IMR-90 (cell line): ENCODE data around the gene SPATA16. TPM values are rescaled to one million over a fixed set of nuclear protein-coding genes. Genes with fewer than 3 reads are reported as not detected.

ENCODE experiments used
- ATAC-seq: fragments of 200-7000 bp; cut with Tn5 transposase; 2 replicates; pipeline ENCODE4 v1.9.1; 2020; ENCODE audit warnings: low read depth, mild to moderate bottlenecking, moderate library complexity
- BruUV-seq: library from RNA; stranded (reverse); fragments of 400-500 nt; replicated peaks from 2 replicates; lab custom pipeline; 2021; lab: Mats Ljungman, UMichigan
- CTCF ChIA-PET: fragments of 300-600 bp; formaldehyde crosslinking; extraction: SDS; loops from one replicate; lab custom pipeline; 2021; ENCODE audit warnings: antibody characterized with exemption; lab: Yijun Ruan, JAX
- POLR2A ChIA-PET: fragments of 300-600 bp; sonication (Branson Sonifier 250); formaldehyde crosslinking; loops from one replicate; lab custom pipeline; 2022; ENCODE audit warnings: antibody characterized with exemption; ENCODE audit not compliant: unreplicated experiment; lab: Charles Lee
- DNase-seq: peaks from one replicate; pipeline ENCODE4 v3.0.0; 2013
- H2AFZ ChIP-seq: replicated peaks from 2 replicates; pipeline ENCODE3; 2013; ENCODE audit warnings: low read length, mild to moderate bottlenecking; ENCODE audit not compliant: poor library complexity
- H2AK5ac ChIP-seq: 2 replicates; pipeline ENCODE4 v1.6.1; 2013; ENCODE audit warnings: low read depth, low read length, inconsistent platforms
- H2AK9ac ChIP-seq: replicated peaks from 2 replicates; pipeline ENCODE3; 2013; ENCODE audit warnings: mild to moderate bottlenecking, low read depth, low read length, moderate library complexity; ENCODE audit not compliant: poor library complexity
- H2BK120ac ChIP-seq: 2 replicates; pipeline ENCODE4 v1.6.1; 2013; ENCODE audit warnings: low read depth, low read length, inconsistent platforms
- H2BK15ac ChIP-seq: 3 replicates; pipeline ENCODE4 v1.6.1; 2013; ENCODE audit warnings: low read depth, low read length, inconsistent platforms
- H2BK20ac ChIP-seq: 2 replicates; pipeline ENCODE4 v1.6.1; 2013; ENCODE audit warnings: low read depth, mild to moderate bottlenecking, inconsistent platforms, low read length, moderate library complexity
- H2BK5ac ChIP-seq: 2 replicates; pipeline ENCODE4 v1.6.1; 2013; ENCODE audit warnings: mild to moderate bottlenecking, low read depth, low read length, inconsistent platforms; ENCODE audit not compliant: poor library complexity, severe bottlenecking
- H3K14ac ChIP-seq: replicated peaks from 2 replicates; pipeline ENCODE4 v1.6.1; 2013; ENCODE audit warnings: low read depth, low read length, inconsistent platforms
- H3K18ac ChIP-seq: 2 replicates; pipeline ENCODE4 v1.6.1; 2013; ENCODE audit warnings: low read depth, low read length, control low read depth
- H3K23ac ChIP-seq: 2 replicates; pipeline ENCODE4 v1.6.1; 2013; ENCODE audit warnings: low read depth, low read length, inconsistent platforms
- H3K27ac ChIP-seq: 2 replicates; pipeline ENCODE4 v1.5.1; 2013; ENCODE audit warnings: mild to moderate bottlenecking, control low read depth, low read length; ENCODE audit not compliant: insufficient read depth
- H3K27me3 ChIP-seq: 2 replicates; pipeline ENCODE4 v1.6.1; 2013; ENCODE audit warnings: low read length; ENCODE audit not compliant: control insufficient read depth, insufficient read depth
- H3K36me3 ChIP-seq: 2 replicates; pipeline ENCODE4 v1.6.1; 2013; ENCODE audit warnings: low read length, mixed read lengths; ENCODE audit not compliant: control insufficient read depth, insufficient read depth
- H3K4ac ChIP-seq: 2 replicates; pipeline ENCODE4 v1.6.1; 2013; ENCODE audit warnings: low read depth, low read length, inconsistent platforms
- H3K4me1 ChIP-seq: 2 replicates; pipeline ENCODE4 v1.6.1; 2013; ENCODE audit warnings: low read length, mixed read lengths; ENCODE audit not compliant: control insufficient read depth, insufficient read depth
- H3K4me2 ChIP-seq: 2 replicates; pipeline ENCODE4 v1.6.1; 2013; ENCODE audit warnings: low read depth, mild to moderate bottlenecking, control low read depth, low read length, moderate library complexity
- H3K4me3 ChIP-seq: 2 replicates; pipeline ENCODE4 v1.5.1; 2013; ENCODE audit warnings: low read depth, mild to moderate bottlenecking, control low read depth, low read length, moderate library complexity; ENCODE audit not compliant: insufficient read depth
- H3K56ac ChIP-seq: 2 replicates; pipeline ENCODE4 v1.6.1; 2013; ENCODE audit warnings: low read length, inconsistent platforms; ENCODE audit not compliant: insufficient read depth; ENCODE audit errors: extremely low read depth
- H3K79me1 ChIP-seq, 2 experiments: 2 replicates each; pipeline ENCODE4 v1.6.1; 2013; ENCODE audit warnings: low read length in 2 of 2, inconsistent platforms in 1 of 2, low read depth in 1 of 2
- H3K9ac ChIP-seq: 2 replicates; pipeline ENCODE4 v1.6.1; 2013; ENCODE audit warnings: low read depth, low read length, control low read depth
- H3K9me1 ChIP-seq: 2 replicates; pipeline ENCODE4 v1.6.1; 2013; ENCODE audit warnings: low read length, inconsistent platforms; ENCODE audit not compliant: insufficient read depth
- H3K9me3 ChIP-seq: 2 replicates; pipeline ENCODE4 v1.6.1; 2013; ENCODE audit warnings: low read length; ENCODE audit not compliant: control insufficient read depth, insufficient read depth
- H4K20me1 ChIP-seq: 2 replicates; pipeline ENCODE4 v1.6.1; 2013; ENCODE audit warnings: low read length, inconsistent platforms; ENCODE audit not compliant: insufficient read depth
- H4K5ac ChIP-seq: 2 replicates; pipeline ENCODE4 v1.6.1; 2013; ENCODE audit warnings: mild to moderate bottlenecking, low read depth, low read length, control low read depth
- H4K8ac ChIP-seq, 2 experiments: 2 replicates each; pipeline ENCODE4 v1.6.1; 2013; ENCODE audit warnings: low read depth in 2 of 2, low read length in 2 of 2, control low read depth in 1 of 2, inconsistent platforms in 1 of 2
- H4K91ac ChIP-seq: 2 replicates; pipeline ENCODE4 v1.6.1; 2013; ENCODE audit warnings: low read depth, low read length, inconsistent platforms; ENCODE audit not compliant: insufficient read depth
- SMC3 ChIP-seq: fragments of 150-350 bp; IDR thresholded peaks from 2 replicates; pipeline ENCODE4 v1.6.1; 2016; ENCODE audit warnings: low read depth, mild to moderate bottlenecking, antibody characterized with exemption, low read length, moderate library complexity
- dilution Hi-C: fragments of 300-500 bp; cut with HindIII; formaldehyde crosslinking; loops from one replicate; pipeline ENCODE4 v1.14.3; 2018; ENCODE audit warnings: low sequenced_read_pairs; ENCODE audit not compliant: unreplicated experiment
- in situ Hi-C: fragments of 300-500 bp; cut with MboI; formaldehyde crosslinking; loops from 3 replicates; pipeline ENCODE4 v1.14.3; 2019; ENCODE audit warnings: low sequenced_read_pairs, inconsistent platforms, mixed read lengths
- intact Hi-C: fragments of 100-400 bp; cut with micrococcal nuclease; formaldehyde crosslinking; loops from 2 replicates; pipeline ENCODE4 v1.10.0; 2022
- polyA plus RNA-seq, 3 experiments: library from polyadenylated mRNA; depleted of rRNA; stranded (reverse); fragments of >200 nt; gene quantifications; 2 replicates each; pipeline ENCODE4 v1.2.3, GENCODE V29; 2012; ENCODE audit warnings: low replicate concordance in 1 of 3
- total RNA-seq: library from RNA; depleted of rRNA; stranded (reverse); fragments of >200 nt; gene quantifications from 2 replicates; pipeline ENCODE4 v1.2.3, GENCODE V29; 2012

The SPATA16 gene
- total and polyA plus RNA-seq, 2 of the 4 experiments (the other 2 are of a cell fraction), result not detected

DNA sequence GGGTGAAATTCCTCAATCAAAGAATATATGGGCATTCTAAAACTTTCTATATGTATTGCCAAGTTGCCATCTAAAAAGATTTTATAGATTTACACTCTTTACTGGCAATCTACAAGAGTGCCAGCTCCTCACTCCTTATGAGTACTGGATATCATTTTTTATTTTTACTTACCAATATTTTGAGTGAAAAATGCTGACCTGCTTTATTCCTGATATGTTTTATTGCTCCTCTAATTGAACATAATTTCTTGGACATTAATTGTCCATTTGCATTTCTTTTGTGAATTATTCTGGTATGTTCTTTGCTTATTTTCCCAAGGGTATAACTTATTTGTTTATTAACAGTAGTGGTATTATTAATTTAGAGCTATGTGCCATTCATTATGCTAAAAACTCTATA lies 293.7 kb downstream of the SPATA16 start:
- Histone ChIP-seq H3K4ac (no peak overlapping the region), H3K79me1 (no peaks in the 10 kb centered on the region), H4K8ac (no peak overlapping the region), H3K4me1 (no peaks in the 10 kb centered on the region), H2AK9ac (no peak overlapping the region), H4K91ac (no peak overlapping the region), H2BK120ac (no peak overlapping the region), H3K36me3 (no peaks in the 10 kb centered on the region), H3K9ac (no peak overlapping the region), H2BK5ac (no peak overlapping the region), H3K18ac (no peak overlapping the region), H2BK15ac (no peak overlapping the region), H3K27me3 (peaks cover 5% of the 10 kb centered on the region; the same call in 1 of the 2 replicates), H2AFZ (no peak overlapping the region), H3K9me3 (no peaks in the 10 kb centered on the region), H3K4me3 (no peak overlapping the region), H3K27ac (no peak overlapping the region), H3K56ac (no peak overlapping the region), H3K23ac (no peak overlapping the region), H3K9me1 (no peaks in the 10 kb centered on the region), H4K20me1 (no peaks in the 10 kb centered on the region), H4K5ac (no peak overlapping the region), H2BK20ac (no peak overlapping the region), H2AK5ac (no peak overlapping the region), H3K4me2 (no peak overlapping the region), H3K14ac (no peak overlapping the region)
- ATAC-seq (no peak), DNase-seq (no peak)
- POLR2A ChIA-PET, result no interaction called here
- in situ Hi-C loops (no loop called here), dilution Hi-C loops (no loop called here), intact Hi-C loops (no loop called here)
- CTCF ChIA-PET, result no interaction called here
- BruUV-seq, result no TSS peak
- no peak for TF ChIP-seq SMC3
